Measurements from ENCODE around the gene ARRB1.
A peak's percentile ranks its signal among the peaks of the same experiment; 100 is the strongest.

ARRB1 gene

DNA sequence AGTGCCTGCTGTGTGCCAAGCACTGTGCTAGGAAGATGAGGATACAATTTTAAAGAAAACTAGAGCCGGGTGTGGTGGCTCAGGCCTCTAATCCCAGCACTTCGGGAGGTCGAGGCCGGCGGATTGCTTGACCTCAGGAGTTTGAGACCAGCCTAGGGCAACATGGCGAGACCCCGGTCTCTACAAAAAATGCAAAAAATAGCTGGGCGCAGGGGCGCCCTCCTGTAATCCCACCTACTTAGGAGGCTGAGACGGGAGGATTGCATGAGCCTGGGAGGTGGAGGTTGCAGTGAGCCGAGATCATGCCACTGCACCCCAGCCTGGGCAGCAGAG is 102.6 kb downstream of the ARRB1 start:
- DNase-seq (ENCODE audit: low read depth): no peak

GRCh38 chr11:75246671-75247350 is 104.7 kb downstream of the ARRB1 start:
- no peak for DNase-seq (ENCODE audit: low read depth)

GRCh38 chr11:75246006-75246670 is 105.3 kb downstream of the ARRB1 start:
- no peak for DNase-seq (ENCODE audit: low read depth)

- DNase-seq (ENCODE audit: low read depth): no peak
Observed at GRCh38 chr11:75245356-75246005, 106.0 kb downstream of the ARRB1 start.

DNA sequence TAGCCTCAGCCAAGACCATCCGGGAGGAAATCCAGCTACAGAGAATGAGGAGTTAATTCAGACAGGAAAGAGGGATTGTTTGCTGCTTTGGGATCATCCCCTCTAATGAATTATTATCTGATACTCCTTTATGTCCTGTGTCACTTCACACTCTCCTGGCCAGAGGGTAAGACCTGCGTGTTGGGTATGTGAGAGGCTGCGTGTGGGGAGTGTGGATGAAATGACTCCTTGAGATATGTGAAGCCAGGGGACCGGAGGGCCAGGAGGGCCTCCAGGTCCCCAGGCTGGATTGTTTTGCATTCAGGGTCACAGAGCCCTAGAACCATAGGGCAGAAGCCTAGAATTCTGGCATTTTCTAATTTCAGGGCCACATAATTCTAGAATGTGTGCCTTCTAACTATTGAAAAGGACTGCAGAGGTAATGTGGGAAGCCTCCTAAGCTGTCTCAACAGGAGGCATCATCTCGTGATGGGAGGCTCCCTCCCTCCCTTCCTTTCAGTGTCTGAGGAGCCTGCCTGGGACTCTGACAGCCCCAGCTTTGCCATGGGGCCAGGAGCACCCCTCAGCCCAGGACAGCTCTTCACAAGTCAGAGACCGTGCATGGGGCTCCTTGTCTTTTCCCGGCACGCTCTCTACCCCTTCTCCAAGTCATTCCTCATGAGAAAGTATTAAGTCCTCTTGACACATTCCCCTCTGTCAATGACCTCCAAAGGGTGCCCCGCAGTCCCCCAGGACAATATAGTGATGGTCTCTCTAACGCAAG is 107.2 kb downstream of the ARRB1 start:
- DNase-seq (ENCODE audit: low read depth): no peak

GRCh38 chr11:75242722-75243600 is 108.5 kb downstream of the ARRB1 start:
- DNase-seq (ENCODE audit: low read depth): no peak

DNA sequence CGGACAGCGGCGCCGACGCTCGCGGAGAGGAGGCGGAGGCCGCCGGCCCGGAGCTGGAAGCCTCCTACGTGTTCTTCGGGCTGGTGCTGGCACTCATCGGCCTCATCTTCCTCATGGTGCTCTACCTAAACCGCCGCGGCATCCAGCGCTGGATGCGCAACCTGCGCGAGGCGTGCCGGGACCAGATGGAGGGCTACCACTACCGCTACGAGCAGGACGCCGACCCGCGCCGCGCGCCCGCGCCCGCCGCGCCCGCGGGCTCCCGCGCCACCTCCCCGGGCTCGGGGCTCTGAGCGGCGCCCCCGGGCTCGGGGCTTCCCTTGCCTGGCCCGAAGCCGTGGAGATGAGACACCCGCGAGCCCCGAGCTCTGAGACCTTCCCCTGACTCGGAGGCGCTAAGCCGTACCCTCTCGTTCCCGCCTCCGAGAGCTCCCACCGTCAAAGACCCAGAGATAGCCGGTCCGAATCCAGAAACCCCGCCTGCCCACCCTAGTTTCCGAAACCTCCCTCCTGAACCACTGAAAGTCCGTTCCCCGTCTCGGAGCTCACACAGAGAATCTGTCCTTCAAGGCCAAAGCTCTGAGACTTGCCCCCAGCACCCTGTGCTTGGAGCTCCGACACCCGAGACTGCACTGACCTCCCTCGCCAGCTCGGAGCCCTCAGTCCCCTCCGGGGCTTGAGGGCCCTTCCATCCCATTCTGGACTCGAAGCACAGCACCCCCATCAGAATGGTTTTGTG is 109.4 kb downstream of the ARRB1 start:
- no peak for DNase-seq (ENCODE audit: low read depth)

DNA sequence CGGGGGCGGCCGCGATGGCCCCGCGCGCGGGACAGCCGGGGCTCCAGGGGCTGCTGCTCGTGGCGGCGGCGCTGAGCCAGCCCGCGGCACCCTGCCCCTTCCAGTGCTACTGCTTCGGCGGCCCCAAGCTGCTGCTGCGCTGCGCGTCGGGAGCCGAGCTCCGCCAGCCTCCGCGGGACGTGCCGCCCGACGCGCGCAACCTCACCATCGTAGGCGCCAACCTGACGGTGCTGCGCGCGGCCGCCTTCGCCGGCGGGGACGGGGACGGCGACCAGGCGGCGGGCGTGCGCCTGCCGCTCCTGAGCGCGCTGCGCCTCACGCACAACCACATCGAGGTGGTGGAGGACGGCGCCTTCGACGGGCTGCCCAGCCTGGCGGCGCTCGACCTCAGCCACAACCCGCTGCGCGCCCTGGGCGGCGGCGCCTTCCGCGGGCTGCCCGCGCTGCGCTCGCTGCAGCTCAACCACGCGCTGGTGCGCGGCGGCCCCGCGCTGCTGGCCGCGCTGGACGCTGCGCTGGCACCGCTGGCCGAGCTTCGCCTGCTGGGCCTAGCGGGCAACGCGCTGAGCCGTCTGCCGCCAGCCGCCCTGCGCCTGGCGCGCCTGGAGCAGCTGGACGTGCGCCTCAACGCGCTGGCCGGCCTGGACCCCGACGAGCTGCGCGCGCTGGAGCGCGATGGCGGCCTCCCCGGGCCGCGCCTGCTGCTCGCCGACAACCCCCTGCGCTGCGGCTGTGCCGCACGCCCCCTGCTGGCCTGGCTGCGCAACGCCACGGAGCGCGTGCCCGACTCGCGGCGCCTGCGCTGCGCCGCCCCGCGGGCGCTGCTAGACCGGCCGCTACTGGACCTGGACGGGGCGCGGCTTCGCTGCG is 110.2 kb downstream of the ARRB1 start:
- DNase-seq (ENCODE audit: low read depth): peak; percentile 77

- DNase-seq (ENCODE audit: low read depth): no peak
Observed at GRCh38 chr11:75240311-75241035, 111.0 kb downstream of the ARRB1 start, which contains the start of gene TPBGL. Gene TPBGL, plus strand, starts transcription at chr11:75240774. Its CDS starts 276 bp downstream, at chr11:75241050.

GRCh38 chr11:75239531-75240290 is 111.8 kb downstream of the ARRB1 start:
- no peak for DNase-seq (ENCODE audit: low read depth)

- no peak for DNase-seq (ENCODE audit: low read depth)
Observed at GRCh38 chr11:75238595-75239440, 112.6 kb downstream of the ARRB1 start.

- no peak for DNase-seq (ENCODE audit: low read depth)
Observed at GRCh38 chr11:75237050-75237449, 114.4 kb downstream of the ARRB1 start.

DNA sequence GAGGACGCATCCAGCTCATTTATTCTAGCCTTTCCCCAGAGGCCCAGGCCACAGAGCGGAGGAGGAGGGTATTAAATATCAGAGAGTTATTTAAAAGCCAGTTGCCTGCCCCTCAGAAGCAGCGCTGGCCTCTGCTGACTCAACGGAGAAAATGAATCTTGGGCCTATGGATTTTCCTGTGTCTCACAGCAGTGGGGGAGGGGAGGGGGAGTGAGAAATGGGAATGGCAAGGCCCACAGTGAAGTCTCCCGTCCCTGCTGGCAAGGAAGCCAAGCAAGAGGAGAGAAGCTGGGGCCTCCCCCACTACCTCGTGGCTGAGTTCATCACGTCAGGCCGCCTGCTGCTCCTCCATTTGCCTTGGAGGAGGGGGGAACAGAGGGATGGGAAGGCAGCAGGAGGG is 115.4 kb downstream of the ARRB1 start:
- DNase-seq (ENCODE audit: low read depth): no peak

DNA sequence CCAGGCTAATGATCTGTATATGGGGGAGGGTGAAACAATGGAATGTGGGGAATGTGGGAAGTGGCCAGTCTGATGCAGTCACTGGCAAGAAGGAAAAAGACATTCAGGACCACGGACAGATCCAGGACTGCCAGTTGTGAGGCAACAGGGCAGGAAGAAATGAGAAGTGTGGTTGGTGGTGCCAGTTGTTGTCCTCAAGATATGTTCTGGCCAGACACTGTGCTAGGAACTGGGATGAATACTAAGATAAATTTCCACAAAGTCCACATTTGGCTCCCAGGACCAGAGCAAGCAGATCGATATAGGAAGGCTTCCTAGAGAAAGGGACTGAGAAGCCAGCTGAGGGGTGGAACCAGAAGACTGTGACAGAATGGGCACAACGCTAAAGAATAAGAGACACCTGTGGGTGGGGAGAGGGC is 117.7 kb downstream of the ARRB1 start:
- DNase-seq (ENCODE audit: low read depth): no peak

- DNase-seq (ENCODE audit: low read depth): no peak
Observed at GRCh38 chr11:75230621-75231020, 120.8 kb downstream of the ARRB1 start.

- DNase-seq (ENCODE audit: low read depth): no peak
Observed at GRCh38 chr11:75229466-75229865, 122.0 kb downstream of the ARRB1 start.

GRCh38 chr11:75225794-75226193 is 125.7 kb downstream of the ARRB1 start:
- DNase-seq (ENCODE audit: low read depth): no peak

All from T follicular helper cell (primary cell).